ENCODE results near the gene LHFPL6. TPM values are rescaled to one million over a fixed set of nuclear protein-coding genes. Genes with fewer than 3 reads are reported as not detected.

LHFPL6 gene
- total and polyA plus RNA-seq, 10 of the 15 experiments (the other 5 are each of a cell fraction or from before 2014, with no cell fraction given) = 0.11 to 4.6 (median 0.41) TPM

- FAIRE-seq (no peak), DNase-seq (ENCODE audit: low read depth, low spot score) (no peak), ATAC-seq (no peak)
- ChIA-PET SMC1A (ENCODE audit: uncharacterized antibody, unreplicated experiment) (interaction anchor here (1.0 to 1.4 kb wide), 6 partner anchors 9 to 75 kb away, joined by 3 to 4 read pairs (median 3); no protein-coding TSS in a partner anchor), CTCF (interaction anchor here (0.6 to 1.9 kb wide), 2 partner anchors 11 to 35 kb away, joined by 4 to 6 read pairs; no protein-coding TSS in a partner anchor), POLR2A (interaction anchor here (0.6 kb wide), 1 partner anchor 26 kb away, joined by 6 read pairs; no protein-coding TSS in a partner anchor), RAD21 (ENCODE audit: unreplicated experiment) (interaction anchor here (0.8 kb wide), 1 partner anchor 267 kb away, joined by 3 read pairs; no protein-coding TSS in a partner anchor)
- no peaks in the 10 kb centered on the region for H4K20me1 ChIP-seq (ENCODE audit: control insufficient read depth, insufficient read depth)
- H3K9me3 ChIP-seq (replicated peaks; ENCODE audit: control insufficient read depth, insufficient read depth, low read length) = no peaks in the 10 kb centered on the region
- no peak overlapping the region for H3K4me2 ChIP-seq (ENCODE audit: control insufficient read depth, insufficient read depth)
- intact Hi-C loops (cut with micrococcal nuclease; ENCODE audit: unreplicated experiment) (loop anchor here (10.0 kb wide), 1 partner anchor 64 kb away; the partner anchor contains the start of gene LHFPL6), in situ Hi-C loops (cut with MboI) (no loop called here)
- BruUV-seq (replicated peaks) = no TSS peak
- no peak overlapping the region for H2AFZ ChIP-seq (ENCODE audit: control insufficient read depth, low read depth, low read length)
- no peaks in the 10 kb centered on the region for H3K79me2 ChIP-seq (ENCODE audit: control insufficient read depth, insufficient read depth, low read length)
- no peak overlapping the region for H3K9ac ChIP-seq (ENCODE audit: control insufficient read depth, insufficient read depth, low read length)
- TF ChIP-seq BHLHE40 (IDR thresholded peaks at IDR 0.05; ENCODE audit: borderline replicate concordance in 1 of 2, low read depth in 2 of 2, low read length in 1 of 2) = no peak
- no peak for TF ChIP-seq SMAD5 (IDR thresholded peaks at IDR 0.05; ENCODE audit: low read depth)
- no peak for TF ChIP-seq CEBPZ (IDR thresholded peaks at IDR 0.05; ENCODE audit: low read depth, low read length)
- TF ChIP-seq CREM (IDR thresholded peaks at IDR 0.05; ENCODE audit: low read depth) = no peak
- no peak for TF ChIP-seq BCLAF1 (IDR thresholded peaks at IDR 0.05)
- no peak for TF ChIP-seq PML (IDR thresholded peaks at IDR 0.05; ENCODE audit: low read length)
- no peak for TF ChIP-seq POLR2AphosphoS2 (IDR thresholded peaks at IDR 0.05; ENCODE audit: low read depth, low read length)
- no peak for TF ChIP-seq TCF7 (IDR thresholded peaks at IDR 0.05; ENCODE audit: borderline replicate concordance)
- no peak for TF ChIP-seq PAX8 (IDR thresholded peaks at IDR 0.05)
- TF ChIP-seq, protein P1, sequence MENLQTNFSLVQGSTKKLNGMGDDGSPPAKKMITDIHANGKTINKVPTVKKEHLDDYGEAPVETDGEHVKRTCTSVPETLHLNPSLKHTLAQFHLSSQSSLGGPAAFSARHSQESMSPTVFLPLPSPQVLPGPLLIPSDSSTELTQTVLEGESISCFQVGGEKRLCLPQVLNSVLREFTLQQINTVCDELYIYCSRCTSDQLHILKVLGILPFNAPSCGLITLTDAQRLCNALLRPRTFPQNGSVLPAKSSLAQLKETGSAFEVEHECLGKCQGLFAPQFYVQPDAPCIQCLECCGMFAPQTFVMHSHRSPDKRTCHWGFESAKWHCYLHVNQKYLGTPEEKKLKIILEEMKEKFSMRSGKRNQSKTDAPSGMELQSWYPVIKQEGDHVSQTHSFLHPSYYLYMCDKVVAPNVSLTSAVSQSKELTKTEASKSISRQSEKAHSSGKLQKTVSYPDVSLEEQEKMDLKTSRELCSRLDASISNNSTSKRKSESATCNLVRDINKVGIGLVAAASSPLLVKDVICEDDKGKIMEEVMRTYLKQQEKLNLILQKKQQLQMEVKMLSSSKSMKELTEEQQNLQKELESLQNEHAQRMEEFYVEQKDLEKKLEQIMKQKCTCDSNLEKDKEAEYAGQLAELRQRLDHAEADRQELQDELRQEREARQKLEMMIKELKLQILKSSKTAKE (IDR thresholded peaks at IDR 0.05; ENCODE audit: low read depth, poor library complexity, severe bottlenecking) = no peak
- TF ChIP-seq PKNOX1 (IDR thresholded peaks at IDR 0.05) = no peak
- no peak for TF ChIP-seq SMAD1 (IDR thresholded peaks at IDR 0.05; ENCODE audit: low read depth, partially characterized antibody)
- H3K27me3 ChIP-seq (replicated peaks in 1 of 2; ENCODE audit: control insufficient read depth in 2 of 2, insufficient read depth in 2 of 2, low read length in 1 of 2) = no peaks in the 10 kb centered on the region
- no peak overlapping the region for H3K27ac ChIP-seq (ENCODE audit: control insufficient read depth, insufficient read depth)
- WGBS (ENCODE audit: insufficient coverage, insufficient replicate concordance, low lambda C conversion rate, missing lambda C conversion rate) = 50% methylated on average over 1 of the region's 1 CpG
- H3K36me3 ChIP-seq (ENCODE audit: control insufficient read depth in 2 of 2, insufficient read depth in 2 of 2, low read length in 1 of 2) = no peaks in the 10 kb centered on the region
- no peaks in the 10 kb centered on the region for H3K4me1 ChIP-seq (ENCODE audit: control insufficient read depth, insufficient read depth, low read length)
- no peak overlapping the region for H3K4me3 ChIP-seq
Observed at GRCh38 chr13:39540929-39541605, 61.9 kb downstream of the LHFPL6 start.
